ENCODE measurements around the gene ZGLP1. TPM values are rescaled to one million over a fixed set of nuclear protein-coding genes. Genes with fewer than 3 reads are reported as not detected.
"Not testable (repeated sequence)": the region's sequence is repeated elsewhere in the genome, so short reads cannot be mapped to it uniquely, and the experiment has no call there.

ZGLP1 gene
- polyA plus RNA-seq (2012; ENCODE audit: insufficient read depth, insufficient read length): 4.2 TPM

DNA sequence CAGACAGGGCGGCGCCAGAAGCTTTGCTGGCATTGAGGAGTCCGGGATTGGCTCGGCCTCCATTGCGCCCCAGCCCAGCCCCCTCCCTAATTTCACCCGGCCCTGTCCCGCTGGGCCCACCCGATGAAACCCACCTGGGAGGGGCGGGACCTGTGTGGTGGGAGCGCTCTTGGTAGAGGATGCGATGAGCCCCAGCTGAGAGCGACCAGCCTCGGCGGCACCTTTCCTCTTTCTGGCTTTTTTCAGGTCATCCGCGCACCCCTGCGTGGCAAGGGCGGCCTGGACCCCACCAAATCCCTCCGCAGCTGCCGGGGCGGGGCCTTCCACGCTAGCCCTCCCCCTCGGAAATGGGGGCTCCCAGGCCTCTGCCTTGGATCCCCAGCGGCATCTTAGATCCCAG is at the start of gene ZGLP1:
ZGLP1 (minus strand) TSS at position 393 of the 400 bp plus-strand sequence.
- no peak for DNase-seq (ENCODE audit: low read depth, low spot score)
- H3K4me3 ChIP-seq (ENCODE audit: low read length): no peak within 1 kb of the TSS

DNA sequence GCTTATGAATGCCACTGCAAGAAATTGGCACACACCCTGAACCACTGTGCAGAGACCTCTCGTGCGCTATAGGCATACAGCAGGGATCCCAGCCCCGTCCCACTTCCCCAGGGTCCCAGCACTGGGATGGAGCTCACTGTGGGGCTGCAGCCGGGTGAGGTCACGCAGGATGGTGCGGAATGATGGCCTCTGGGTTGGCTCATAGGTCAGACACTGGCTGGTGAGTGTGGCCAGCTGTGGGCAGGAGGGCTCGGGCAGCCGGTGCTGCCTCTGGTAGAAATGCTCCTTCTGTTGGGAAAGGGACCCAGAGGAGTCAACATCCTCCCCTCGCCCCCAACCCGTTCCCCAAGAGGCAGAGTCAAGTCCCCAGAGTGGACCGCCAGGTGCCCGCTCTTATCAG is 46.8 kb upstream of the ZGLP1 start:
- no peak overlapping the region for H3K4me3 ChIP-seq (ENCODE audit: low read length)
- DNase-seq (ENCODE audit: low read depth, low spot score): no peak

DNA sequence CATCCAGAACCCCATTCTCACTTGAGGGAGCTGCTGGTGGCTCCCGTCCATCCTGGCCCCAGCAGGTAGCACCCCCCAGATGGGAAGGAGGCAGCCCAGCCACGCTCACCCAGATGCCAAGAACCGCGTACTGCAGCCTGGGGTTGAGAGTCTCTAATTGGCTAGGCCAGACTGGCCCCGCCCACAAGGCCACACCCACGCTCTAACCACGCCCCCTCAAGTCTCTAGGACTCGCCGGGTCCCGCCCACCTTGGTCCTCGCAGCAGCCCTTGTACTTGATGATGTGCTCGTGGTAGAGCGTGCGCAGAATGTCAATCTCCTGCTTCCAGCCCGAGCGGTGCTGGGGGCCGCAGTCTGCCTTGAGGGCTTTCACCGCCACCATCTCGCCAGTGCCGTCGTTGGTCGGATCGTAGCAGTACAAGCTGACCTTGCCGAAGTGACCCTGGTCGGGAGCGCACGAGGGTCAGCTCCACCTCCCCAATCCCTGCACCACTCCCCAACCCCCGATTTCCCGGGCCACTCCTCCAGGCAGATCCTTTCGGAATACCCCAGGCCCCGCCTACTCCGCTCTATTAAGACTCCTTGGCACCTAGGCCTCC is 44.3 kb upstream of the ZGLP1 start:
- DNase-seq (ENCODE audit: low read depth, low spot score): peak; percentile 26
- H3K4me3 ChIP-seq (ENCODE audit: low read length): no peak overlapping the region

- no peak overlapping the region for H3K4me3 ChIP-seq (ENCODE audit: low read length)
- no peak for DNase-seq (ENCODE audit: low read depth, low spot score)
Observed at GRCh38 chr19:10352764-10353671, 43.4 kb upstream of the ZGLP1 start.

- no peak for DNase-seq (ENCODE audit: low read depth, low spot score)
- H3K4me3 ChIP-seq (ENCODE audit: low read length): no peak overlapping the region
Observed at GRCh38 chr19:10346509-10346908, 36.9 kb upstream of the ZGLP1 start.

DNA sequence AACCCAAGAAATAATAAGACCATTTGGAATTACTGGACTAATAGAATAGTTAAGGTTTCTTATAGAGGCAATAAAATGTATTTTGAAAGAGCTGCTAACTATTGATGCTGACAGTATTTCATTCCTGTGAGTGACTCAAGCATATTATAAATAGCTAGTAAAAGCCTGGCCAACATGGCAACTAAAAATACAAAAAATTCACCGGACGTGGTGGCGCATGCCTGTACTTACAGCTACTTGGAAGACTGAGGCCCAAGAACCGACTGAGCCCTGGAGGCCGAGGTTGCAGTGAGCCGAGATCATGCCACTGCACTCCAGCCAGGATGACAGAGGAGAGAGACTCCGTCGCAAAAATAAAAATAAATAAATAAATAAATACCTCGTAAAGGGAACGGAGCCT is 35.2 kb upstream of the ZGLP1 start:
- no peak overlapping the region for H3K4me3 ChIP-seq (ENCODE audit: low read length)
- DNase-seq (ENCODE audit: low read depth, low spot score): no peak

DNA sequence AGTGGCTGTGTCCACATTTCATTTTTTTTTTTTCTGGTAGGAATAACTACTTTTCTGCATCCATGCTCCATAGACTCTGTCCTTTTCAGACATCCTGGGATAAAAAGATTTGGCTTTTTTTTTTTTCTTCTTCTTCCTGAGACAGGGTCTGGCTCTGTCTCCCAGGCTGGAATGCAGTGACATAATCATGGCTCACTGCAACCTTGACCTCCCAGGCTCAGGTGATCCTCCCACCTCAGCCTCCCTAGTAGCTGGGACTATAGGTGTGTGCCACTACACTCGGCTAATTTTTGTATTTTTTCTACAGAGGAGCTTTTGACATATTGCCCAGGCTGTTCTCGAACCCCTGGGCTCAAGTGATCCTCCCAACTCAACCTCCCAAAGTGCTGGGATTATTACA is 33.9 kb upstream of the ZGLP1 start:
- H3K4me3 ChIP-seq (ENCODE audit: low read length): no peak overlapping the region
- no peak for DNase-seq (ENCODE audit: low read depth, low spot score)

DNA sequence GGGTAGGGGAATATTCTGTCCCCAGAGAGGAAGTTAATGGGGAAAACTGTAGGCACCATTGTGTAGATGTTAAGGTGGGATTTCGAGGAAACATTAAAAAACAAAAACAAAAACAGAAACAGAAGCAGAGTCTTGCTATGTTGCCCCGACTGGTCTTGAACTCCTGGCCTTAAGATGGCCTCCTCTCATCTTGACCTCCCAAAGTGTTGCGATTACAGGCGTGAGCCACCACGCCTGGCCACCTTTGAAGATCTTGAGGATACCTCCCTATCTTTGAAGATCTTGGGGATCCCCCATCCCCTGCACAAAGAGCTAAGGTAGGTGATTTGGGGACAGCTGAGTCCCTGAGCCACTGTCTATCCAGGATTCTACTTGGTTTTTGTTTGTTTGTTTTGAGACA is 30.4 kb upstream of the ZGLP1 start:
- no peak for DNase-seq (ENCODE audit: low read depth, low spot score)
- peak overlapping the region; percentile 81 for H3K4me3 ChIP-seq (ENCODE audit: low read length)

- peak within 1 kb of the TSS; percentile 81 for H3K4me3 ChIP-seq (ENCODE audit: low read length)
- DNase-seq (ENCODE audit: low read depth, low spot score): peak; percentile 64
Observed at GRCh38 chr19:10339380-10339960, 29.9 kb upstream of the ZGLP1 start, which contains the start of gene ICAM3. Gene ICAM3 (minus strand): TSS chr19:10339624. CDS start chr19:10339614, 10 bp downstream.

DNA sequence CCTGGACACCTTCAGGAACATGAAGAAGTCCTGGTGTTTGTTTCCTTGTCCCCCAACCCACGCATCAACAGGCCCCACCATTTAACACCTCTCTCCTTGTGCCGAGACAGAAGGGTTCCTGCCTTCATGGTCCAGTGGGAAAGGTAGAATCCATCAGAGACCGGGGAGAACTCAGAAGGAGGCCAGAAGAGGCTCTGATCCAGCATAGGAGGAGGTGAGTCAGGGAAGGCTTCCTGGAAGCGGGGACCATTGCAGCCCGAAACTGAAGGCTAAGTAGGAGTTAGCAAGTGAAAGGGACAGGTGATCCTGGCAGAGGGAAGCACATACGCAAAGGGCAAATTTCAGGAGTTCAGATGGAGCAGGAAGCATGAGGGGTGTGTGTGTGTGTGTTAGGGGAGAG is 29.3 kb upstream of the ZGLP1 start:
- peak overlapping the region; percentile 81 for H3K4me3 ChIP-seq (ENCODE audit: low read length)
- DNase-seq (ENCODE audit: low read depth, low spot score): no peak

DNA sequence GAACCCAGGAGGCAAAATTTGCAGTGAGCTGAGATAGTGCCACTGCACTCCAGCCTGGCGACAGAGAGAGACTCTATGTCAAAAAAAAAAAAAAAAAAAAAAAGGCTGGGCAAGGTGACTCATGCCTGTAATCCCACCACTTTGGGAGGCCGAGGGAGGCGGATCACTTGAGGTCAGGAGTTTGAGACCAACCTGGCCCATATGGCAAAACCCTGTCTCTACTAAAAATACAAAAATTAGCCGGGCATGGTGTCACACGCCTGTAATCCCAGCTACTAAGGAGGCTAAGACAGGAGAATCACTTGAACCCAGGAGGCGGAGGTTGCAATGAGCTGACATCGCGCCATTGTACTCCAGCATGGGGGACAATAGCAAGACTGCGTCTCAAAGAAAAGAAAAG is 27.1 kb upstream of the ZGLP1 start:
- H3K4me3 ChIP-seq (ENCODE audit: low read length); DNase-seq (ENCODE audit: low read depth, low spot score): not testable (repeated sequence)

DNA sequence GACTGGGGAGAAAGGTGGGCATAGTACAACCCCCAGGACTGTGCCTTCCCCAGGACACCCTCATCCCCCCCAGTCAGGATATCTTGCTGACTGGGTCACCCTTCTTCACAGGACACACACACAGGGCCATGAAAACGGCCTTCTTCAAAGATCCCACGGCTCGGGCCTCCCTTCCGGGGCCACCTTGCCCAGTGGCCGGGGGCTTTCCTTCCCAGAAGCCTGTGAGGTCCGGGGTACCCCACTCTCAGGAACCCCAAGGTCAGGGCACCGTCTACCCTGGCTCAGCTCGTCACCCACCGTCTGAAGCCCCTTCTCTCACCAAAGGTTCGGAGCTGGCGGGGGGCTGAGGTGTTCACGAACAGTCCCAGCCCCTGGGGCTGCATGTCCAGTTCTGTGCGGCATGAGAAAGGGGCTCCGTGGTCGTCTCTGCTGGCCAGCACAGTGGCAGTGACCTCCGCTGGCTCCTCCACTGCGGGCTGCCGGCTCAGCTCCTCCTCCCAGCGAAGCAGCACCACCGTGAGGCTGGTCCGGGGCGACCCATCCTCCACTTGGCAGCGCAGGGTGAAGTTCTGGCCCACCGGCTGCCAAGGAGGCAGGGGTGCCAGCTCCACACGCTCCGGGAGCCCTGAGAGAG is 25.9 kb upstream of the ZGLP1 start:
- DNase-seq (ENCODE audit: low read depth, low spot score): no peak
- H3K4me3 ChIP-seq (ENCODE audit: low read length): no peak overlapping the region

GRCh38 chr19:10334588-10335351 is 25.2 kb upstream of the ZGLP1 start:
- peak; percentile 34 for DNase-seq (ENCODE audit: low read depth, low spot score)
- no peak overlapping the region for H3K4me3 ChIP-seq (ENCODE audit: low read length)

GRCh38 chr19:10333758-10334587 is 24.4 kb upstream of the ZGLP1 start:
- no peak for DNase-seq (ENCODE audit: low read depth, low spot score)
- peak overlapping the region; percentile 91 for H3K4me3 ChIP-seq (ENCODE audit: low read length)

GRCh38 chr19:10332965-10333757 is 23.5 kb upstream of the ZGLP1 start, which contains the start of gene RAVER1:
Gene RAVER1 (minus strand): TSS chr19:10333529. CDS start chr19:10333507, 22 bp downstream.
- peak within 1 kb of the TSS; percentile 91 for H3K4me3 ChIP-seq (ENCODE audit: low read length)
- peak; percentile 97 for DNase-seq (ENCODE audit: low read depth, low spot score)

DNA sequence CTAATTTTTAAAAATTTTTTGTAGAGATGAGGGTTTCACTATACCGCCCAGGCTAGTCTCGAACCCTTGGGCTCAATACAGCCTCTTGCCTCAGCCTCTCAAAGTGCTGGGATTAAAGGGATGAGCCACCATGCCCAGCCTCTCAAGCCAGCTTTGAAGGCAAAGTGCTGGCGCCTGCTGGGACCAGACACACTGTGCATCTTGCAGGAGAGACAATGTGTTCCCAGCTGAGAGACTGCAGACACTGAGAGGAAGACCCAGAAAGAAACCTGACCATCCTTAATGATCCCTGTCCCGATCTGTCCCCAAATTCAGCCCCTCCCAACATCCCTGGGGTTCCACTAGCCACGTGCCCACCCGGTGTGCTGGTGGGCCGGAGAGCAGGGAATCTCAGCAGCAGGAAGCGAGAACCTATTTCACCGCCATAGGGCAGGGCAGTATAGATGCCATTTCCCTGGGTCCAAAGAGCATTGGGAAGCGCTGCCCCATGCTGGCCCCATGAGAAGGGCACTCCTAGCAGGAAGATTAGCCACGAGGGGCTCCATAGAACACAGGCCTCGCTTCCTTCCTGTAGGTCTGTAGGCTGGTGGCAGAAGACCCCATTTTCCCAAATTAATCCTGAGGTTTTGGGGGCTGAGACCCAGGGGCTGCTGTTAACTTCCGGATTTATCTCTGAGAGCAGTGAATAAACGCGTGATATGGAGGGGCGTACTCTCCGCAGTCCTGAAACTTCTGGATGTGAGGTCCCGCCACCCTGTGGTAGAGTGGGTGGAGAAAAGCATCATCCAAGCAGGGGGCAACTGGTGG is 22.7 kb upstream of the ZGLP1 start:
- DNase-seq (ENCODE audit: low read depth, low spot score): no peak
- peak overlapping the region; percentile 91 for H3K4me3 ChIP-seq (ENCODE audit: low read length)
